ENCODE data around the gene ADGRG7.

ADGRG7 gene

DNA sequence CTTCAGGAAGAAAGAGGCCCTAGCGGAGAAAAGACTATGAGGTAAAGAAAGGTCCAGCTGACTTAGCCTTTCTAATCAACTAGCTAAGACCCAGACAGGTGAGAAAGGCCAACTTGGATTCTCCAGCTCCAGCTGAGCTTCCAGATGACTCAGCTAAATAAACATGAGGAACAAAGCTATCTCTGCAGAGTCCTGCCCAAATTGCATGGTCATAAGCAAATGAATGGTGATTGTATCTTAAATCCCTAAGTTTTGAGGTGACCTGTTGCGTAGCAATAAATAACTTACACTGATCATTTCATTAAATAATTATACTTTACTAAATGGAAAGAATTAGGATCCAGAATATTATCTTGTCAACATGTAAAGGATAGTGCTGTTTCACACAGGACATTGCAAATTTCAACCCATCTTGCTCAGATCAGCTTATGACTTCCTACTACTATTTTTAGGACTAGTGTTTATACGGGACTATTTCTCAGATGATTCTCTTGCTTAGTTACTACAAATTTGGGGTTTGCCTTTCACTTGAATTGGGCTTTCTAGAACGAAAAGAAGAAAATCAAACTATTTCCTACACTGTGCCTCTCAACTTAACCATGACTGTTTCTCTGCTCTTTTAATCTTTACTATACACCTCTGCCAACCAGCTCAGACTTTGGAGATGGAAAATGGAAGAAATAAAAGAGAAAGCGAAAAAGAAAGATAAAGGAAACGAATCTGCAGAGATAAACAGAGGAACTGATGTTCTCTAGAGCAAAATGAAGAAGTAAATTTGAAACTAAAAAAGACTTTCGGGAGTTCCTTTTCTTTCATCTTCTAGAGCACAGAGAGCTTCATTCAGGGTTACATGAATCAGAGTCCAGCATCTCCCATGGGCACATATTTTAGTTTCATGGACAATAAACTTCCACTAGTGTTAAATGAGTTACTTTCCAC, 6.6 kb upstream of the ADGRG7 start:
- DNase-seq, result no peak

GRCh38 chr3:100603469-100603868, 5.9 kb upstream of the ADGRG7 start:
- DNase-seq, result no peak

DNA sequence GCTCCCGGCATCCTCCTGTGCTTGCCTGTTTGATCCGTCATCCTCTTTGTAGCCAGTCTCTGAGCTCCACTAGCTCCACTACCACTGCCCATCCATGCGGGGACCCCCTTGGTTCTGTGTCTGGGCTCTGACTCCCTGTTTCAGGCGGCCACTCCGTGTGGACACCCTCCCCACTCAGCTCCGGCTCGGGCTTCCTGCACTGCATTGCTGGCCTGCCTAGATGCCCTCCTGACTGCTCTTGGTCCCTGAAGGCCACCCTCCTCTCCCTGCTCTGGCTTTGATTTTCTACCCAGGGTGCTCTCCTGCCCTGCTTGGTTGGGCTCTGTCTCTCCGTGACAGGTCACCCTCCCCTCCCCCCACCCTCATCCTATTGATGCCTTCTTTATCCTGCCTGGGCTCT, 4.0 kb upstream of the ADGRG7 start:
- DNase-seq, result no peak

- no peak for DNase-seq
These were observed 2.4 kb upstream of the ADGRG7 start for GRCh38 chr3:100606894-100607512.

GRCh38 chr3:100609963-100610362, 562 bp downstream of the ADGRG7 start:
- DNase-seq, result no peak

DNA sequence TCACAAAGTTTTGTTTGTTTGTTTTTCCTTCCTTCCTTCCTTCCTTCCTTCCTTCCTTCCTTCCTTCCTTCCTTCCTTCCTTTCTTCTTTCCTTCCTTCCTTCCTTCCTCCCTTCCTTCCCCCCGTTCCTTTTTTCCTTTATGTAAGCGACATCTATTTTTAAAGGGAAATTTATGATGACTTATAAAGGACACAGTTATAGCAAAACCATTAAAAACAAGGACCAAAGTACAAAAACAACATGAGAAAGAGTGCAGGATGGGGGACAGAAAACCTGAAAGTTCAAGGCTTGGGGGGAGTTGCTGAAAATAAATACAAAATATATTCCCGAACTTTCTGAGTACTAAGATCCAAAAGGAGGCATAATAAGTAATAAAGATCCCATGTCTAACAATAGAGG, 1.8 kb downstream of the ADGRG7 start:
- DNase-seq, result no peak

- no peak for DNase-seq
These were observed 4.5 kb downstream of the ADGRG7 start for GRCh38 chr3:100613721-100614390.

DNA sequence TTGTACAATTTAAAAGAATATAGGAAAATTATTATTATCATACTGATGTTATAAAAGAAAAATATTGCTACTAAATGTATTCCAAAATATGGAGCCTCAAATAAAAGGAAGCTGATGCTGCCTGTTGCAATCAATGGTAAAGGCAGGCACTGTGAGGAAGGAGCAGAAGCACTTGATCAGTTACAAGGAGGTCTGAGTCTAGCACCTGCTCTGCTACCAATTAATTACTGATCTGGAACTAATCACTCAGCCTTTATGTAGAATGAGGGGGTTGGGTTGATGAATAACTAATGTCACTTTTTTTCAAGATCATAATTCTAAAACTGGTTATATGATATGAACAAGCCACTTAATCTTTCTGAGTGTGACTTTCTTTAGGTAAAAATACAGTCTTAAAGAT, 5.5 kb downstream of the ADGRG7 start:
- DNase-seq, result no peak

GRCh38 chr3:100615684-100616083, 6.3 kb downstream of the ADGRG7 start:
- DNase-seq, result no peak

- DNase-seq, result no peak
These were observed 11.8 kb downstream of the ADGRG7 start for GRCh38 chr3:100621251-100621650.

GRCh38 chr3:100627491-100627890, 18.1 kb downstream of the ADGRG7 start:
- no peak for DNase-seq

GRCh38 chr3:100629421-100630127, 20.2 kb downstream of the ADGRG7 start:
- DNase-seq, result no peak

DNA sequence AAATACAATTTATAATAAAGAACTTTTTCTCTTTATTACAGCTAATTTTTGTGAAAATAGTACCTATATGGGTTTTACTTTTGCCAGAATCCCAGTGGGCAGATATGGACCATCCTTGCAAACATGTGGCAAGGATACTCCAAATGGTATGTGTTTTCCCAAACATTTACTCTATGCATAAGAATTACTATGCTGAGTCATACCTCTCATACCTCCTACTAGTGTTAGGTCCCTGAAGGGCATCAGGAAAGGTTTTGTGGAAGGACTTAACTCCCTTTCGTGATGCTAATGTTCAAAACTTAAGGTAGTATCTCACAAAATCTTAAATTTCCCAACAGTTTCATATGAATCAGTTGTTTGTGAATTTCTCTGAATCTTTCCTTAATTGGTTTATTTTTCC, 21.3 kb downstream of the ADGRG7 start:
- no peak for DNase-seq

DNA sequence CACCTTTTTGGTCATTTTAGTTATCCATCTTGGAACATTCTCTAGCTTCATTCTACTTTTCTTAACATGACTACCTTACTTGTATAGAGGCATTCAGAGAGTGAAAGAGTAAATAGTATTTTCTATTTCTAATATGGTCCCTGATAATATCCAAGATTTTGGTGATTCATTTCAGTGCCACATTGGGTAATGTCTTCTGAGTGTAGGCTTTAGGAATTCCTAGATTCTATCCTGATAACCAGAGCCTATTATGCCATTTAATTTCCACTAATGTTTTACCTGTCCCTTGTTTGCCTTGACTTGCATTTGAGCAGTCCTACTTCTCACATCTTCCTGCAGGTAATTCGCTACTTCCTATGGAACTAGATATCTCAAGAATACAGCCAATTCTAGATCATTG, 21.8 kb downstream of the ADGRG7 start:
- no peak for DNase-seq

- peak; percentile 22 for DNase-seq
These were observed 25.3 kb downstream of the ADGRG7 start for GRCh38 chr3:100634493-100635272.

GRCh38 chr3:100635273-100635701, 25.9 kb downstream of the ADGRG7 start:
- no peak for DNase-seq

GRCh38 chr3:100637197-100637631, 27.8 kb downstream of the ADGRG7 start:
- no peak for DNase-seq

GRCh38 chr3:100640633-100641032, 31.2 kb downstream of the ADGRG7 start:
- no peak for DNase-seq

DNA sequence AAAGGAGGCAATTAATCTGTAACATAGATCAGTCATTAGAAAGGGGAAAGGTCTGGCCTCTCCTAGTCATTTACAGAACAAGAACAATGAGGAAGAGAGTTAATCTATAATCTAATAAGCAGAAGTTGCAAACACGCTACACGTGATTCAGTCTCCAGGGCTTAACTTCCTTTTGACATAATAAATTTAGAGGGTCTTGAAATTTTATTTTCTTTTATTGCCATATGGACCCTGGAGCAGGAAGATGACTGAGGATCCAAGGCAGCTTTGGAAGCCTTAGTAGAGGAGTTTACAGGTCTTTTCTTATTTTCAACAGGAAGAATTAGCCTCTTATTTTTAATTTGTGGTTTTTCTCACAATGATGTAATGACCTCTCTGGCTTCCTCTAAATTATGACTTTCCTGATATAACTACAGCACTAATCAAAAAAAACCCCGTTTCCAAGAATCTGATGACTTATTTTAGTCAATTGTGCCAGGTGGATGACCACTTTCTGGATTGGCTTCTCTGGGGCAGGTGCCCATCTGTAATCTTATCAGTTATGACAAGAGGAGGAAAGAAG, 32.2 kb downstream of the ADGRG7 start:
- DNase-seq, result no peak

DNA sequence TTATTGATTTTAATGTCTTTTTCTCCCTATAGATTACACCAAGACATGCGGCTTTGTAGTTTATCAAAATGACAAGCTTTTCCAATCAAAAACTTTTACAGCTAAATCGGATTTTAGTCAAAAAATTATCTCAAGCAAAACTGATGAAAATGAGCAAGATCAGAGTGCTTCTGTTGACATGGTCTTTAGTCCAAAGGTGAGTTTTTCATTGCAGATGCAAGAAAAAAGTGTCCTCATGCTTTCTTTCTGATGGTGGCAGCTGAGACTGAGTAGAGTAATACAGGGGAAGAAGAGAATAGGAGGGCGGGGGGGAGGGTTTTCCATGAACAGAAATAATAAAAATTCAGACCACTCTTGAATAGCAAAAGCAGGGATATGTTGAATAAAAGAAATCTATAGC, 36.5 kb downstream of the ADGRG7 start:
- no peak for DNase-seq

GRCh38 chr3:100647171-100647570, 37.8 kb downstream of the ADGRG7 start:
- DNase-seq, result no peak

- DNase-seq, result no peak
These were observed 38.3 kb downstream of the ADGRG7 start for GRCh38 chr3:100647657-100648056.
